Epidermal melanocyte (primary cell): ENCODE measurements around the gene LGALS8.
"Not testable (repeated sequence)": the region's sequence is repeated elsewhere in the genome, so short reads cannot be mapped to it uniquely, and the experiment has no call there.

Source experiments
- DNase-seq: peaks from one replicate; pipeline ENCODE4 v3.0.0; 2011; ENCODE audit warnings: low spot score; ENCODE audit not compliant: insufficient read length

Gene LGALS8

DNA sequence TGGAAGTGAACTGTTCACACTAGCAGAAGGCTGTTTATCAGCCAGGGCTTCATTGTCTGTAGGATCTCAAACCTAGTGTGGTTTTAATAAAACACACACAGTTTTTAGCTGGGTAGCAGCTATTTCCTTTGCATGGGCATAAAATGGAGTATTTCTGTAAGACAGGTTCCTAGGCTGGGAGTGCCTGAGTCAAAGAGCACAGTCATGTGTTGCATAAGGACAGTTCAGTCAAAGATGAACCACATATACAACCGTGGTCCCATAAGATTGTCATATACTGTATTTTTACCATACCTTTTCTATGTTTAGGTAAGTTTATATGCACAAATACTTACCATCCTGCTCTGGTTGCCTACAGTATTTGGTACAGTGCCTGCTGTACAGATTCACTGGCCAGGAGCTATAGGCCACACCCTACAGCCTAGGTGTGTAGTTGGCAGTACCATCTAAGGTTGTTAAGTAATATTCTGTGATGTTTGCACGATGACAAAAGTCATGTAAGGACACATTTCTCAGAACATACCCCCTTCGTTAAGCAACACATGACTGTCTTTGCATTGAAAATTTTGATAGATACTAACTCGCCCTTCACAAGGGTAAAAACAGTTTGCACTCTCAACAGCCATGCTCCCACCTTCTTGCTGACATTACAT is 17.2 kb downstream of the LGALS8 start:
- no peak for DNase-seq

DNA sequence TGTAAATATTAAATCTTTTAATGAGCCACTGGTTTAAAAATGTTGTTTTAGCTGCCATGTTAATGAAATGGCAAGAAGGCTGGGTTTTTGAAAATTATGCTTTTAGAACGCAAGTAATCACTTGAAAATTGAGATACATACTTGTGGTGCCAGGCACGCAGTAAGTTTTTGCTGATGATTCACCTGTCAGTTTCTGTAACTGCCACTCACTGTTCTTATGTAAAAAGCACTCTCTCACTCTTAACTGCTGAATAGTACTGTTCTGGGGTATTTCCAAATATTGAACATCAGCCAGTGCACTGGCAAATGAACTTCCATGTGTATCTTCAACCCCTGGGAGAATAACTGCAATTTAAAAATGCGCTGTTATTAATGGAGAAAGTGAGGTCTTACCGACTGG is 17.9 kb downstream of the LGALS8 start:
- DNase-seq, result no peak

- DNase-seq, result no peak
Measured at GRCh38 chr1:236543065-236543669, 19.4 kb downstream of the LGALS8 start.

- no peak for DNase-seq
Measured at GRCh38 chr1:236545621-236546169, 21.9 kb downstream of the LGALS8 start.

GRCh38 chr1:236548452-236548851 is 24.7 kb downstream of the LGALS8 start:
- no peak for DNase-seq

DNA sequence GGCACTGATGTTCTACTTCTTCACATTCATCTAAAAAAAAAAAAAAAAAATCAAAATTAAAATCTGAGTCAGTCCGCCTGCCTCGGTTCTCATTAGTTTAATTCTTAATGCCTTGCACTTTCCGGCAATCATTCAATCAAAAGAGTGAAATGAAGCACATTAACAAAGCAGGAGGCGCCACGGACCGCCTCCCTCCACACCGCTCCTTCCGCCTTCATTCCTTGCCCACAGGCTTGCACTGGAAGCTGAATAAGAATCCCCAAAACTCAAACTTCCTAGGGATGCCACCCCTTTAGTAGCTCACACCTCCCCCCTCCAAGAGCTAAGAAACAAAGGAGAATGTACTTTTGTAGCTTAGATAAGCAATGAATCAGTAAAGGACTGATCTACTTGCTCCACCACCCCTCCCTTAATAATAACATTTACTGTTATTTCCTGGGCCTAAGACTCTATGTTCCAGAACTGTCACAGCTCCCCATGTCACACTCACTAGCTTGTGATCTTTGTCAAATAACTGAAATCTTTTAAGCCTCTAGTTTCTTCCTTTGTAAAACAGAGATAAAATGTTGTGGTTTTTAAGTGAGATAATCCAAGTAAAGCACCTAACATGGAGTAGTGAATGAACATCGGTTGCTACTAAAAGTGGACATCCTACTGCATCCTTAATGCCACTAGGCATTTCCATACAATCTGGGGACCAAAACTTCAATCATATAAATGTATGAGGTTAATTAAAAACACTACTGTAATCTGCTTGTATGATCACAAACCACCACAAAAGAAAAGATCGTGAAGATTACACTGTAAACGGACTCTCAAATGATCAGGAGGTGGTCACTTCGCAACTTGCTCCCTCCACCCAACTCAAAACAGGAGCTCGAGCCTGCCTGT is 27.4 kb downstream of the LGALS8 start:
- DNase-seq, result no peak

DNA sequence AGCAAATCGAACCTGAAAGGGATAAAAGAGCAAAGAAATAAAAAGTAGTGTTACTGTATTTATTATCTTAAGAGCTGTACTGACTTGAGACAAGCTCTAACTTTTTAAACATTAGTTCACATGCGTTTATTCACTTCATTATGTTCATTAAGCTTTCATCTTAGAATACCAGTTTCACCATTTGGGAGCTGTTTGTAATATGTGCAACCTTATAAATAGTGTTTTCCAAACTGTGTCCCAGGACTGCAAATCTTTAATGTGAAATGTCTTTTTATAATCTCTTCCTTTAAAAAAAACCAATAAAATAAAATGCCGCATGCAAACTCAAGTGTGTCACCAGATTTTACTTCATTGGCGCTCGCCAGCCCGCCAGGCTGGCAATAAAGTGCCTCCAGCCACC is 28.3 kb downstream of the LGALS8 start:
- DNase-seq, result no peak

DNA sequence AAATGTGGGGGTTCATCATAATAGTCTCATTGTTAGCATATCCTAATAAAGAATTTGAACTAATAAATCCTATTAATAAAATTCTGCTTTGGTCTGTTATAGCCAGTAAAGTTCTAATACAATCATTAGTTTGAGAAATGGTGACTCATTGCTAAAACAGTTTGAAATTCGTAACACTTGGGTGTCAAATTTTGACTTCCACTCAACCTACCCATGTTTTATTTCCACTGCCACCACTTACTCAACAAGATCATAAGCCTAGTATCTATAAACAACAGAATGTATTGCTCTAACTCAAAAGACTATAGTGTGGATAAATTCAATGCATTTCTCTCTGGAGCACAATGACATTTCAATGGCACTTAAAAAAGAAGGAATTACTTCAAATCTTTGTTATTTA is 29.1 kb downstream of the LGALS8 start:
- no peak for DNase-seq

DNA sequence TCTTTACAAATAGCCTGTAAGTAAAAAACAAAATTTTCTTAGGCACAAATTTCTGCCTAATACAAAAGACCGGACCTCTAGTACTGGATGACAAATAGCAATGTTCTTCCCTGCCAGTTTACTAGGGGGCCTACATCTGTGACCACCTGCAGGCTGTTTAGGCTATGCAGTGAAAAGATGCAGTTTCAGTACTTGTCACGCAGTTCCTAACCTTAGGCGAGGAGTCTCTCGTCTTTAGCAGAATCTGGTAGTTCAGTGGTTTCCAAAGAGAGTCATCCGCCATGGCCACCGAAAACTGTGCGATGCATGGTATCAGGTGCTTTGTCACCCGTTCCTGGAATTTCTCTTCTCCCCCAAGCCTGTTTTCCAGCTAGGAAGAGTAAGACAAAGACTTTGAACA is 29.6 kb downstream of the LGALS8 start:
- DNase-seq, result no peak

GRCh38 chr1:236556606-236557005 is 32.8 kb downstream of the LGALS8 start:
- DNase-seq, result no peak

GRCh38 chr1:236558081-236558480 is 34.3 kb downstream of the LGALS8 start:
- DNase-seq, result no peak

DNA sequence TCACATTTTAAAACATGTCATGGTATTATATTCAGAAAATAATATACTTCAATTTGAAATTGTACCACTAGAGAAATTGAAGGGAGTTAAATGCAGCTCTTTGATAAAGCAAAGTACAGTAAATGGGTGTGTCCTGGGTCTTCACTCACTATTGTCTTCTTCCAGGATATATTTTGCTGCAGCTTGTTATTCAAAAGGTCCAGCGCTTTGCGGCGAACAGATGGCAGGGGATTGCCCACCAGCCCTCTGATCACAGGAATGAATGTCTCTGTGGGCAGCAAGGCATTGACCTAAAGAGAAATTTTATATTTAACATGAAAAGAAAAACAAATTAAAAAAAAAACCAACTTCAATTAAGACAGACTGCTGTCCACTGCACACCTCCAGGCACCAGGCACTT is 35.1 kb downstream of the LGALS8 start:
- no peak for DNase-seq

DNA sequence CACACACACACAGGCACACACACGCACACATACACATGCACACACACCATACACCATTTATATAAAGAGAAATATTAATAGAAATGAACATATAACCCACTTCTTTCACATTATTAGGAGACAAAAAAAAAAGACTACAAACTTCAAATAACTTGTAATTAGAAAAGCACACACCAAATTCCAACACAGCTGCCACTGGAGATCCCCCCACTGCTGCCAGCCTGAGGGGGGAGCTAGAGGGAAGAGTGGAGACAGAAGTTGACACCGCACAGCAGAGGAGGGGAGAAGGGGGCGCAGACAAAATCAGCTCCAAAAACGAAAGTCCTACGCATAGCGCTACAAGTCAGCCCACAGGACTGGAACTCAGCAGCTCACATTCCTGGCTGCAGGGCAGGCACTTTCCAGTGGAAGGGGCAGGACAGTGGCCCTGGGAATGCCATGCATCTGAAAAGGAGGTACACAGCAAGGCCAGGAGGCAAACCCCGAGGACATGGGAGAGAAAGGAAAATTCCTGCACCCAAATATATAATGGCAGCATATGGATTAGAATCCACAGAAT is 36.5 kb downstream of the LGALS8 start:
- no peak for DNase-seq

GRCh38 chr1:236561976-236562375 is 38.2 kb downstream of the LGALS8 start:
- no peak for DNase-seq

DNA sequence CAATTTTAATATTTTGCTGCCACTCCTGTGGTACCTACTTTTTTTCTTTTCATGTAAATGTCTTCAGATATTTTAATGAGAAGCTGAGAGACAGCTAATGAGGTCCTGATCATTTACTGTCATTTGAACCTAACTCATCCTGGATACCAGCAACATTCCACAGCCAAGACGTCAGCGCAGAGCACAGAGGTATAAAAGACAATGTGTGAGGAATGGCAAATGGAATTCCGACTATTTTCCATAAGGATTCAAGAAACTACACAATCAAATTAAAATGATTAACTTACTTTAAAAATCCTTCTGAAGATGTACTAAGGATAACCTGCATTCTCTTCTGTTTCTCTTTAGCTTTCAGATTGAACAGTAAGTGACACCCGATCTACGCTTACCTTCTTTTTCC is 41.7 kb downstream of the LGALS8 start:
- DNase-seq, result no peak

GRCh38 chr1:236568285-236568894 is 44.6 kb downstream of the LGALS8 start:
- DNase-seq, result no peak

DNA sequence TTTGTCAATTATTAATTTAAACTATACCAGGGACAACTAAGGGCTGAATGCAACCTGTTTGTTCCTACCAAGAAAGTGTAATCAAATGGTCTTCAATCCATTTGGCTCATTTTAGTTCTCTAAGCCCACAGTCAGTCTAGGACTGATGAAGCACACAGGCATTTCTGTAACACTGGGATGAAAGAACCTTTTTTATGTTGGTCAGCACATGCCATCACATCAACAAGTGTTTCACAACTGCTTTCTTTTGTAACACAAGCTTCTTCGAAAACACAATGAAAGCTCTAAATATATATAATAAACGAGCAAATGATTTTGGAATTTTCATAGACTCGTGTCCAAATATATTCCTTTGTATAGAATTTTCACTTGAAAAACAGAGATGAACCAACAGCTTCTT is 51.7 kb downstream of the LGALS8 start:
- DNase-seq, result no peak

GRCh38 chr1:236576004-236576403 is 52.2 kb downstream of the LGALS8 start:
- DNase-seq, result no peak

DNA sequence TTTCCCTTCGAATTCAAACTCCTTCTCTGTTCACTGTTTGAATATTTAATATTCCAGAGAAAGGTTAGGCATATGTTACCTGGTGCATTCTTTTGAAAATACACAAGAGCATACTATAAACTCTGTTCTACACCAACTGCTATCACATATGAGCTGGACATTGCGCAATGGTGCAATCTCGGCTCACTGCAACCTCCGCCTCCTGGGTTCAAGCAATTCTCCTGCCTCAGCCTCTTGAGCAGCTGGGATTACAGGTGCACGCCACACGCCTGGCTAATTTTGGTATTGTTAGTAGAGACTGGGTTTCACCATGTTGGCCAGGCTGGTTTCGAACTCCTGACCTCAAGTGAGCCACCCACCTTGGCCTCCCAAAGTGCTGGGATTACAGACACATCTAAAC is 53.3 kb downstream of the LGALS8 start:
- DNase-seq, result not testable (repeated sequence)

DNA sequence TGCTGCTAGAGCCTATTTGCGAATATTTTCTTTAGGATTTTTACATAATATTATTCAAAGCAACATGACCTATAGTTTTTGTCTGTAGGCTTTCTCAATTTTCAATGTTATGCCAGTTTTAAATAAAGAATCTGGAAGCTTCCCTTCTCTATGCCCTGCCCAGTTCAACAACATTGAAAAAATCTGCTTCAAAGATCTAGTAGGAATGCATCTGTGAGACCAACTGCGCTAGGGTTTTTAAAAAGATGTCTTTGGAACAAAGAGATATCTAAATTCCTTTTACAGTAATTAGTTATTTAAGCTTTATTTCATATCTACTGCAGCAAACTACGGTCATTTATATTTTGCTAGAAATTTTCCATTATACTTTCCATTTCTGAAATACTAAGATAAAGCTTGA is 54.9 kb downstream of the LGALS8 start:
- no peak for DNase-seq

DNA sequence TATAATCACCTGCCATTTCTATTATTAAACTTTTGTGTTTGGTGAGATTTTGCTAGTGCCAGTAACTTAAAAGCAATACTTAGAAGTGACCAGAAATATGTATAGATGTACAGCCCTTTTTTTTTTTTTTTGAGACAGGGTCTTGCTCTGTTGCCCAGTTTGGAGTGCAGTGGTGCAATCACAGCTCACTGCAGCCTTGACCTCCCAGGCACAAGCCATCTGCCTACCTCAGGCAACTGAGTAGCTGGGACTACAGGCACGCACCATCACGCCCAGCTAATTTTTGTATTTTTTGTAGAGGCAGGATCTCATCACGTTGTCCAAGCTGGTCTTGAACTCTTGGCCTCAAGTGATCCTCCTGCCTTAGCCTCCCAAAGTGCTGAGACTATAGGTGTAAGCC is 56.6 kb downstream of the LGALS8 start:
- not testable (repeated sequence) for DNase-seq
